Stimulated activated memory B cell treated with anti-CD40 and anti-IgM and Interleukin-4, amounts not matched to agents 10 μg/mL and 1 μg/mL and 100 μg/mL, for 72 hours (primary cell): ENCODE measurements around the gene GLIS2.

Experiments
- ATAC-seq: fragments of 150-1000 bp; cut with Tn5 transposase; 2 replicates; pipeline ENCODE4 v1.10.0; 2021
- H3K27ac Mint-ChIP-seq: one replicate; pipeline ENCODE4 v1.8.0; 2022; ENCODE audit warnings: mild to moderate bottlenecking, mixed read lengths
- H3K27me3 Mint-ChIP-seq: one replicate; pipeline ENCODE4 v1.8.0; 2022; ENCODE audit warnings: mixed read lengths
- H3K36me3 Mint-ChIP-seq: one replicate; pipeline ENCODE4 v1.8.0; 2022; ENCODE audit warnings: mixed read lengths
- H3K4me1 Mint-ChIP-seq: one replicate; pipeline ENCODE4 v1.8.0; 2022; ENCODE audit warnings: mixed read lengths
- H3K4me3 Mint-ChIP-seq: one replicate; pipeline ENCODE4 v1.8.0; 2022; ENCODE audit warnings: mild to moderate bottlenecking, moderate library complexity, mixed read lengths
- H3K9me3 Mint-ChIP-seq: one replicate; pipeline ENCODE4 v1.8.0; 2022; ENCODE audit warnings: mixed read lengths

Gene GLIS2

DNA sequence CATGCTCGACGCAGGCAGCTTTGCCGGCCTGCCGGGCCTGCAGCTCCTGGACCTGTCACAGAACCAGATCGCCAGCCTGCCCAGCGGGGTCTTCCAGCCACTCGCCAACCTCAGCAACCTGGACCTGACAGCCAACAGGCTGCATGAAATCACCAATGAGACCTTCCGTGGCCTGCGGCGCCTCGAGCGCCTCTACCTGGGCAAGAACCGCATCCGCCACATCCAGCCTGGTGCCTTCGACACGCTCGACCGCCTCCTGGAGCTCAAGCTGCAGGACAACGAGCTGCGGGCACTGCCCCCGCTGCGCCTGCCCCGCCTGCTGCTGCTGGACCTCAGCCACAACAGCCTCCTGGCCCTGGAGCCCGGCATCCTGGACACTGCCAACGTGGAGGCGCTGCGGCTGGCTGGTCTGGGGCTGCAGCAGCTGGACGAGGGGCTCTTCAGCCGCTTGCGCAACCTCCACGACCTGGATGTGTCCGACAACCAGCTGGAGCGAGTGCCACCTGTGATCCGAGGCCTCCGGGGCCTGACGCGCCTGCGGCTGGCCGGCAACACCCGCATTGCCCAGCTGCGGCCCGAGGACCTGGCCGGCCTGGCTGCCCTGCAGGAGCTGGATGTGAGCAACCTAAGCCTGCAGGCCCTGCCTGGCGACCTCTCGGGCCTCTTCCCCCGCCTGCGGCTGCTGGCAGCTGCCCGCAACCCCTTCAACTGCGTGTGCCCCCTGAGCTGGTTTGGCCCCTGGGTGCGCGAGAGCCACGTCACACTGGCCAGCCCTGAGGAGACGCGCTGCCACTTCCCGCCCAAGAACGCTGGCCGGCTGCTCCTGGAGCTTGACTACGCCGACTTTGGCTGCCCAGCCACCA, 65.4 kb downstream of the GLIS2 start:
- Mint-ChIP-seq H3K27ac (no peak overlapping the region), H3K4me3 (no peak overlapping the region), H3K4me1 (peaks cover 14% of the 10 kb centered on the region), H3K27me3 (no peaks in the 10 kb centered on the region), H3K36me3 (peaks cover 50% of the 10 kb centered on the region), H3K9me3 (no peaks in the 10 kb centered on the region)
- no peak for ATAC-seq

DNA sequence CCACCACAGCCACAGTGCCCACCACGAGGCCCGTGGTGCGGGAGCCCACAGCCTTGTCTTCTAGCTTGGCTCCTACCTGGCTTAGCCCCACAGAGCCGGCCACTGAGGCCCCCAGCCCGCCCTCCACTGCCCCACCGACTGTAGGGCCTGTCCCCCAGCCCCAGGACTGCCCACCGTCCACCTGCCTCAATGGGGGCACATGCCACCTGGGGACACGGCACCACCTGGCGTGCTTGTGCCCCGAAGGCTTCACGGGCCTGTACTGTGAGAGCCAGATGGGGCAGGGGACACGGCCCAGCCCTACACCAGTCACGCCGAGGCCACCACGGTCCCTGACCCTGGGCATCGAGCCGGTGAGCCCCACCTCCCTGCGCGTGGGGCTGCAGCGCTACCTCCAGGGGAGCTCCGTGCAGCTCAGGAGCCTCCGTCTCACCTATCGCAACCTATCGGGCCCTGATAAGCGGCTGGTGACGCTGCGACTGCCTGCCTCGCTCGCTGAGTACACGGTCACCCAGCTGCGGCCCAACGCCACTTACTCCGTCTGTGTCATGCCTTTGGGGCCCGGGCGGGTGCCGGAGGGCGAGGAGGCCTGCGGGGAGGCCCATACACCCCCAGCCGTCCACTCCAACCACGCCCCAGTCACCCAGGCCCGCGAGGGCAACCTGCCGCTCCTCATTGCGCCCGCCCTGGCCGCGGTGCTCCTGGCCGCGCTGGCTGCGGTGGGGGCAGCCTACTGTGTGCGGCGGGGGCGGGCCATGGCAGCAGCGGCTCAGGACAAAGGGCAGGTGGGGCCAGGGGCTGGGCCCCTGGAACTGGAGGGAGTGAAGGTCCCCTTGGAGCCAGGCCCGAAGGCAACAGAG, 66.3 kb downstream of the GLIS2 start:
- Mint-ChIP-seq H3K27ac (no peak overlapping the region), H3K9me3 (no peaks in the 10 kb centered on the region), H3K27me3 (no peaks in the 10 kb centered on the region), H3K4me1 (peaks cover 14% of the 10 kb centered on the region), H3K4me3 (no peak overlapping the region), H3K36me3 (peaks cover 56% of the 10 kb centered on the region)
- no peak for ATAC-seq

GRCh38 chr16:4382795-4383357, 67.0 kb downstream of the GLIS2 start:
- Mint-ChIP-seq H3K27me3 (no peaks in the 10 kb centered on the region), H3K27ac (no peak overlapping the region), H3K4me3 (no peak overlapping the region), H3K9me3 (no peaks in the 10 kb centered on the region), H3K4me1 (peaks cover 10% of the 10 kb centered on the region), H3K36me3 (peaks cover 54% of the 10 kb centered on the region)
- ATAC-seq, result no peak

- ATAC-seq, result no peak
- no peak overlapping the region for H3K27ac Mint-ChIP-seq
- peaks cover 7% of the 10 kb centered on the region for H3K4me1 Mint-ChIP-seq
- H3K27me3 Mint-ChIP-seq, result no peaks in the 10 kb centered on the region
- no peaks in the 10 kb centered on the region for H3K9me3 Mint-ChIP-seq
- no peak overlapping the region for H3K4me3 Mint-ChIP-seq
- H3K36me3 Mint-ChIP-seq, result peaks cover 51% of the 10 kb centered on the region
Measured at GRCh38 chr16:4383591-4384444, 68.0 kb downstream of the GLIS2 start.

- Mint-ChIP-seq H3K4me3 (no peak overlapping the region), H3K9me3 (no peaks in the 10 kb centered on the region), H3K4me1 (peaks cover 7% of the 10 kb centered on the region), H3K27ac (no peak overlapping the region), H3K36me3 (peaks cover 51% of the 10 kb centered on the region), H3K27me3 (no peaks in the 10 kb centered on the region)
- no peak for ATAC-seq
Measured at GRCh38 chr16:4384509-4384942, 68.7 kb downstream of the GLIS2 start.

GRCh38 chr16:4385066-4385788, 69.4 kb downstream of the GLIS2 start:
- H3K9me3 Mint-ChIP-seq, result no peaks in the 10 kb centered on the region
- H3K36me3 Mint-ChIP-seq, result peaks cover 56% of the 10 kb centered on the region
- H3K27me3 Mint-ChIP-seq, result no peaks in the 10 kb centered on the region
- no peak overlapping the region for H3K4me3 Mint-ChIP-seq
- ATAC-seq, result no peak
- H3K27ac Mint-ChIP-seq, result no peak overlapping the region
- H3K4me1 Mint-ChIP-seq, result peaks cover 7% of the 10 kb centered on the region

GRCh38 chr16:4385789-4386450, 70.1 kb downstream of the GLIS2 start:
- Mint-ChIP-seq H3K4me3 (no peak overlapping the region), H3K9me3 (no peaks in the 10 kb centered on the region), H3K4me1 (peaks cover 1% of the 10 kb centered on the region), H3K36me3 (peaks cover 56% of the 10 kb centered on the region), H3K27me3 (no peaks in the 10 kb centered on the region), H3K27ac (no peak overlapping the region)
- ATAC-seq, result no peak

GRCh38 chr16:4386451-4386805, 70.6 kb downstream of the GLIS2 start:
- Mint-ChIP-seq H3K4me1 (no peaks in the 10 kb centered on the region), H3K9me3 (no peaks in the 10 kb centered on the region), H3K36me3 (peaks cover 57% of the 10 kb centered on the region), H3K27ac (no peak overlapping the region), H3K27me3 (no peaks in the 10 kb centered on the region), H3K4me3 (no peak overlapping the region)
- no peak for ATAC-seq

GRCh38 chr16:4386951-4387565, 71.2 kb downstream of the GLIS2 start:
- Mint-ChIP-seq H3K4me1 (no peaks in the 10 kb centered on the region), H3K27me3 (no peaks in the 10 kb centered on the region), H3K27ac (no peak overlapping the region), H3K36me3 (peaks cover 53% of the 10 kb centered on the region), H3K4me3 (no peak overlapping the region), H3K9me3 (no peaks in the 10 kb centered on the region)
- ATAC-seq, result no peak

- Mint-ChIP-seq H3K4me3 (no peak overlapping the region), H3K27ac (no peak overlapping the region), H3K27me3 (no peaks in the 10 kb centered on the region), H3K9me3 (no peaks in the 10 kb centered on the region), H3K36me3 (peaks cover 55% of the 10 kb centered on the region), H3K4me1 (no peaks in the 10 kb centered on the region)
- no peak for ATAC-seq
Measured at GRCh38 chr16:4387781-4388180, 71.9 kb downstream of the GLIS2 start.

- ATAC-seq, result no peak
- H3K4me3 Mint-ChIP-seq, result no peak overlapping the region
- peaks cover 50% of the 10 kb centered on the region for H3K36me3 Mint-ChIP-seq
- H3K9me3 Mint-ChIP-seq, result no peaks in the 10 kb centered on the region
- H3K27ac Mint-ChIP-seq, result no peak overlapping the region
- H3K4me1 Mint-ChIP-seq, result no peaks in the 10 kb centered on the region
- no peaks in the 10 kb centered on the region for H3K27me3 Mint-ChIP-seq
Measured at GRCh38 chr16:4388271-4389021, 72.6 kb downstream of the GLIS2 start.
